ENCODE results near the gene RASSF3. TPM values are rescaled to one million over a fixed set of nuclear protein-coding genes. Genes with fewer than 3 reads are reported as not detected.

The RASSF3 gene
- total RNA-seq, 2 donors from 2014 or later, result 52.6 to 90.3 TPM

GRCh38 chr12:64658892-64659481, 48.7 kb downstream of the RASSF3 start:
- Histone ChIP-seq H3K9ac (ENCODE audit: low read depth in 2 of 2, low read length in 2 of 2) (no peak overlapping the region), H3K27me3 (no peaks in the 10 kb centered on the region), H3K9me3 (no peaks in the 10 kb centered on the region), H3K36me3 (no peaks in the 10 kb centered on the region), H3K4me3 (no peak overlapping the region), H3K27ac (no peak overlapping the region), H3K4me1 (peaks cover 12% of the 10 kb centered on the region)
- intact Hi-C loops (cut with DNase I), result no loop called here
- DNase-seq, result no peak
- TF ChIP-seq, protein P1, sequence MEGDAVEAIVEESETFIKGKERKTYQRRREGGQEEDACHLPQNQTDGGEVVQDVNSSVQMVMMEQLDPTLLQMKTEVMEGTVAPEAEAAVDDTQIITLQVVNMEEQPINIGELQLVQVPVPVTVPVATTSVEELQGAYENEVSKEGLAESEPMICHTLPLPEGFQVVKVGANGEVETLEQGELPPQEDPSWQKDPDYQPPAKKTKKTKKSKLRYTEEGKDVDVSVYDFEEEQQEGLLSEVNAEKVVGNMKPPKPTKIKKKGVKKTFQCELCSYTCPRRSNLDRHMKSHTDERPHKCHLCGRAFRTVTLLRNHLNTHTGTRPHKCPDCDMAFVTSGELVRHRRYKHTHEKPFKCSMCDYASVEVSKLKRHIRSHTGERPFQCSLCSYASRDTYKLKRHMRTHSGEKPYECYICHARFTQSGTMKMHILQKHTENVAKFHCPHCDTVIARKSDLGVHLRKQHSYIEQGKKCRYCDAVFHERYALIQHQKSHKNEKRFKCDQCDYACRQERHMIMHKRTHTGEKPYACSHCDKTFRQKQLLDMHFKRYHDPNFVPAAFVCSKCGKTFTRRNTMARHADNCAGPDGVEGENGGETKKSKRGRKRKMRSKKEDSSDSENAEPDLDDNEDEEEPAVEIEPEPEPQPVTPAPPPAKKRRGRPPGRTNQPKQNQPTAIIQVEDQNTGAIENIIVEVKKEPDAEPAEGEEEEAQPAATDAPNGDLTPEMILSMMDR (IDR thresholded peaks at IDR 0.05), result no peak

GRCh38 chr12:64660237-64661018, 50.1 kb downstream of the RASSF3 start:
- TF ChIP-seq, protein P1 (IDR thresholded peaks at IDR 0.05), result no peak
- no peak overlapping the region for H3K27ac ChIP-seq
- H3K27me3 ChIP-seq, result no peaks in the 10 kb centered on the region
- no peak overlapping the region for H3K4me3 ChIP-seq
- peaks cover 12% of the 10 kb centered on the region for H3K4me1 ChIP-seq
- no peaks in the 10 kb centered on the region for H3K36me3 ChIP-seq
- no peak for DNase-seq
- intact Hi-C loops (cut with DNase I), result no loop called here
- no peak overlapping the region for H3K9ac ChIP-seq (ENCODE audit: low read depth in 2 of 2, low read length in 2 of 2)
- H3K9me3 ChIP-seq, result no peaks in the 10 kb centered on the region

DNA sequence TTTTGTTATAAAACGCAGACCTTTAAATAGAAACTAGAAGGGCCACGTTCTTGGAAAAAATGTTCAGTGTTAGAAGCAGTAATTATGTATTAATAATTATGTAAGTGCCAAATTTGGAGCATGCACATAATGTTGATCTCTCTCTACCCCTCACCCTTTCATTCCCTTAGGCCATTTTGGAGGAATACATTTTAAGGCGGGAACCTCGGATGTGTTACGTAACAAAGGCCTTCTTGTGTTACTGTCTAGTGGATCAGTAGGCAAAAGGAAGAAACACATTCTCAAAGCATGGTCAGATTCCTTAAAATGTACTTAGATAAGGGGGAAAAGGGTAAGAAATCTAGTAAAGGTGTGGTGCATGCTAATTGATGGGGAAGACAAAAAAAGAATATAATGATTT, 52.7 kb downstream of the RASSF3 start:
- H3K4me3 ChIP-seq, result no peak overlapping the region
- H3K27me3 ChIP-seq, result no peaks in the 10 kb centered on the region
- H3K9ac ChIP-seq (ENCODE audit: low read depth in 2 of 2, low read length in 2 of 2), result no peak overlapping the region
- intact Hi-C loops (cut with DNase I), result no loop called here
- H3K36me3 ChIP-seq, result no peaks in the 10 kb centered on the region
- no peak overlapping the region for H3K27ac ChIP-seq
- TF ChIP-seq, protein P1 (IDR thresholded peaks at IDR 0.05), result no peak
- H3K9me3 ChIP-seq, result no peaks in the 10 kb centered on the region
- no peak for DNase-seq
- peaks cover 16% of the 10 kb centered on the region for H3K4me1 ChIP-seq

DNA sequence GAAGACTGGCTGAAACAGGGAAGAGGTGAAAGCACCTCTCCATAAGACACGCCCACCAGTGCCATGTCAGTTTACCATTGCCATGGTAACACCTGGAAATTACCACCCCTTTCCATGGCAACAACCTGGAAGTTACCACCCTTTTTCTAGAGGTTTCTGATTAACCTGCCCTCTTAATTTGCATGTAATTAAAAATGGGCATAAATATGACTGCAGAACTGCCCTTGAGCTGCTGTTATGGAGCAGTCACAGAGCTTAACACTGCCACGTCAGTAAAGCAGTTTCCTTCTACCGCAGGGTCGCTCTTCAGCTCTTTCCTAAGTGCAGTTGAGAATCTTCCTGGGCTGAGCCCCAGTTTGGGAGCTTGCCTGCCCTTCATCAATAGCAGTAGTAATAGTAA, 55.2 kb downstream of the RASSF3 start:
- DNase-seq, result peak; percentile 72
- no peaks in the 10 kb centered on the region for H3K27me3 ChIP-seq
- H3K4me1 ChIP-seq, result peaks cover 16% of the 10 kb centered on the region
- peak overlapping the region; percentile 49 to 51 for H3K9ac ChIP-seq (ENCODE audit: low read depth in 2 of 2, low read length in 2 of 2)
- no peak overlapping the region for H3K4me3 ChIP-seq
- no peaks in the 10 kb centered on the region for H3K9me3 ChIP-seq
- intact Hi-C loops (cut with DNase I), result no loop called here
- H3K36me3 ChIP-seq, result no peaks in the 10 kb centered on the region
- peak overlapping the region; percentile 53 for H3K27ac ChIP-seq
- TF ChIP-seq, protein P1 (IDR thresholded peaks at IDR 0.05), result no peak

DNA sequence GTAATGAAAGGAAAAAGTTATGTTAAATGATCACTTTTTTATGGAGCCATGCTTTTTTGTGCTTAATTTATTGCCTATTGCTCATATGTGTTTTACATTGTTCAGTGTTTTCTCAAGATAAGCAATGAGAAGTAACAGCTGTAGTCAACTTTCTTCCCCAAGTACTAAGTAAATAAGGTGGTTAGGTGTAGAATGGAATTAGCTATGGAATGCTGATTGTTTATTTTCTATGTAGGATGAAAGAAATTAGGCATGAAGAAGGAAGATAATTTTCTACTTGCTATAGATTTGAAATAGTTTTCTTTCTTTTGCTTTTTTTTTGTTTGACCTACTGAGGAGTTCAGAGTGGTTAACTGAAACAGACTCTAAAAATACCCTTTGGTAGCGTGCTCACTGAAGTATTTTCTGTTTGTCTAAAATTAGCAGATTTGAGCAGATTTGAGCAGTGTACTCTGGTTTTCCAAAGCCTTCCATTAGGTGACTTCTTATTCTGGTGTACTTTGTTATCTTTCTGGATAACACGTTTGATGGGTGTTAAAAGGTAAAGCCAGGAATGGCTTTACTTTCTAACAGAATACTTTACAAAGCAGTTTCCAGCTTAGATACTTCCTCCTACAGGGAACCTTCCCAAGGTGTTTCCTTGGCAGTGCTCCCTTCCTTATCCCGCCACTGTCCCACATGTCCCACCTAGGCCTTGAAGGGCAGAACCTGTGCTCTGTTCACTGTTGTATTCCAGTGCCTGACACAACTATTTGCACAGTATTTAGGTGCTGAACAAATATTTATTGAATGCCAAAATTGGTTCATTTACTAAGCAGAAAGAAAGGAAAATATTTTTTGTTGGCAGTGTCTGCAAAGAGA, 56.0 kb downstream of the RASSF3 start:
- no peaks in the 10 kb centered on the region for H3K27me3 ChIP-seq
- H3K4me3 ChIP-seq, result no peak overlapping the region
- TF ChIP-seq, protein P1 (IDR thresholded peaks at IDR 0.05), result no peak
- intact Hi-C loops (cut with DNase I), result no loop called here
- DNase-seq, result no peak
- H3K36me3 ChIP-seq, result no peaks in the 10 kb centered on the region
- no peaks in the 10 kb centered on the region for H3K9me3 ChIP-seq
- H3K4me1 ChIP-seq, result peaks cover 22% of the 10 kb centered on the region
- H3K9ac ChIP-seq (ENCODE audit: low read depth in 2 of 2, low read length in 2 of 2), result peak overlapping the region in 1 of 2 donors; percentile 60
- H3K27ac ChIP-seq, result peak overlapping the region; percentile 53
